Kidney (tissue), 14 donors: Measurements from ENCODE around the gene WDR54. TPM values are rescaled to one million over a fixed set of nuclear protein-coding genes. Genes with fewer than 3 reads are reported as not detected.

Source experiments
- DNase-seq, 5 donors: peaks; one replicate each; pipeline ENCODE4 v3.0.0-alpha.2; 2013 to 2020
- FAIRE-seq: peaks from 2 replicates; lab custom pipeline; 2012; peaks lifted over from hg19 to GRCh38; lab: Jason Lieb, UNC
- H3K27ac ChIP-seq, 2 donors: one replicate each; pipeline ENCODE4 v1.7.0; 2013; ENCODE audit warnings: low read depth in 2 of 2, low read length in 2 of 2, inconsistent platforms in 1 of 2
- H3K27me3 ChIP-seq: one replicate; pipeline ENCODE4 v1.7.1; 2013; ENCODE audit warnings: low read length, inconsistent platforms; ENCODE audit not compliant: control insufficient read depth, insufficient read depth
- H3K36me3 ChIP-seq, 3 donors: one replicate each; pipeline versions ENCODE4 v1.7.0 to v1.7.1; 2013; ENCODE audit warnings: low read length in 3 of 3, control low read depth in 1 of 3, inconsistent platforms in 1 of 3; ENCODE audit not compliant: insufficient read depth in 3 of 3, control insufficient read depth in 2 of 3
- H3K4me1 ChIP-seq, 3 donors: one replicate each; pipeline versions ENCODE4 v1.7.0 to v1.7.1; 2013; ENCODE audit warnings: low read length in 3 of 3, inconsistent platforms in 1 of 3, low read depth in 1 of 3; ENCODE audit not compliant: control insufficient read depth in 2 of 3, insufficient read depth in 2 of 3
- H3K4me3 ChIP-seq, 3 donors: one replicate each; pipeline versions ENCODE4 v1.7.0 to v1.8.1; 2013; ENCODE audit warnings: low read length in 3 of 3, control low read depth in 1 of 3, inconsistent platforms in 1 of 3
- H3K9ac ChIP-seq, 3 donors: one replicate each; pipeline versions ENCODE4 v1.7.0 to v1.7.1; 2013; ENCODE audit warnings: low read length in 3 of 3, control low read depth in 1 of 3, inconsistent platforms in 1 of 3
- H3K9me3 ChIP-seq, 3 donors: one replicate each; pipeline versions ENCODE4 v1.7.0 to v1.7.1; 2013; ENCODE audit warnings: low read length in 3 of 3, control low read depth in 1 of 3, inconsistent platforms in 1 of 3; ENCODE audit not compliant: control insufficient read depth in 2 of 3, insufficient read depth in 1 of 3
- CTCF ChIP-seq: IDR thresholded peaks from 3 replicates; pipeline ENCODE4 v1.5.1; 2012; ENCODE audit warnings: mild to moderate bottlenecking, moderate library complexity, borderline replicate concordance; ENCODE audit not compliant: insufficient read depth; ENCODE audit errors: extremely low read depth
- intact Hi-C: fragments of 100-400 bp; cut with DNase I; formaldehyde crosslinking; loops from one replicate; pipeline ENCODE4 v1.11.1; 2022
- polyA plus RNA-seq: library from polyadenylated mRNA; stranded (reverse); fragments of 350-450 nt; fragmentation: Illumina TruSeq; extraction: RNeasy Lipid Tissue Mini Kit (QIAGEN cat#74804); gene quantifications from one replicate; pipeline ENCODE4 v1.2.3, GENCODE V29; 2014; ENCODE audit warnings: low read depth, low replicate concordance; ENCODE audit not compliant: insufficient read depth
- total RNA-seq: library from RNA; stranded (reverse); fragmentation: NEBNext Ultra II Directional; extraction: Animal tissue kit (Norgen Biotek cat#: 25700); gene quantifications from one replicate; pipeline ENCODE4 v1.2.1, GENCODE V29; 2021
- donor health status: control.
- donor health status: control.
- donor health status: control.
- donor health status: control.
- donor health status: control.
- donor health status: DM: yes; HTN: yes; CAD: no.
- donor health status: Normal renal cell carcinoma (clear cell type).

The WDR54 gene
- total and polyA plus RNA-seq, 2 donors from 2014 or later: 23.3 to 37.6 TPM

GRCh38 chr2:74472086-74472944, 50.8 kb downstream of the WDR54 start, which contains the start of gene MRPL53:
Gene MRPL53 (minus strand): TSS chr2:74472680. CDS start chr2:74472660, 20 bp downstream.
- FAIRE-seq: no peak
- H3K27ac ChIP-seq: peak within 1 kb of the TSS; percentile 80 to 94
- TF ChIP-seq CTCF: no peak
- H3K9me3 ChIP-seq: no peaks in the 10 kb centered on the region
- peak within 1 kb of the TSS; percentile 78 to 97 (median 96) for H3K4me3 ChIP-seq
- peak; percentile 95 to 98 (median 98) for DNase-seq
- intact Hi-C loops: no loop called here
- peaks cover 0 to 2% (median 0%) of the 10 kb centered on the region in 3 donors for H3K4me1 ChIP-seq
- H3K36me3 ChIP-seq: peaks cover 0 to 13% (median 9%) of the 10 kb centered on the region in 3 donors
- no peaks in the 10 kb centered on the region for H3K27me3 ChIP-seq
- H3K9ac ChIP-seq: peak within 1 kb of the TSS; percentile 68 to 98 (median 91)

GRCh38 chr2:74472945-74473258, 51.4 kb downstream of the WDR54 start:
- Histone ChIP-seq H3K4me3 (peak overlapping the region; percentile 78 to 97 (median 96)), H3K27ac (peak overlapping the region; percentile 80 to 94), H3K9ac (peak overlapping the region; percentile 62 to 98 (median 68)), H3K4me1 (peaks cover 0 to 2% (median 0%) of the 10 kb centered on the region in 3 donors), H3K27me3 (no peaks in the 10 kb centered on the region), H3K9me3 (no peaks in the 10 kb centered on the region), H3K36me3 (peaks cover 0 to 13% (median 13%) of the 10 kb centered on the region in 3 donors)
- no peak for TF ChIP-seq CTCF
- DNase-seq (no peak), FAIRE-seq (no peak)
- intact Hi-C loops: no loop called here

GRCh38 chr2:74474481-74474880, 53.0 kb downstream of the WDR54 start:
- DNase-seq: peak in 1 of 5 donors; percentile 64
- TF ChIP-seq CTCF: no peak

More at GRCh38 chr2:74474481-74474880, 53.0 kb downstream of the WDR54 start:
- Histone ChIP-seq H3K9me3 (no peaks in the 10 kb centered on the region), H3K4me3 (no peak overlapping the region), H3K9ac (no peak overlapping the region), H3K27ac (no peak overlapping the region), H3K27me3 (no peaks in the 10 kb centered on the region), H3K36me3 (peaks cover 0 to 13% (median 13%) of the 10 kb centered on the region in 3 donors), H3K4me1 (peaks cover 0 to 2% (median 0%) of the 10 kb centered on the region in 3 donors)
- no peak for FAIRE-seq
- intact Hi-C loops: no loop called here
